Measurements from ENCODE around the gene PCDHGA2.

Gene PCDHGA2

GRCh38 chr5:141354900-141355469, 16.4 kb downstream of the PCDHGA2 start, which contains the start of gene PCDHGA4:
TSS of gene PCDHGA4 (plus strand) at chr5:141355021. CDS start at chr5:141355108, 87 bp downstream.
- no peak within 1 kb of the TSS for H3K4me3 ChIP-seq (ENCODE audit: insufficient read length, low read depth)
- DNase-seq (ENCODE audit: low read depth, low spot score) = no peak

GRCh38 chr5:141355641-141356040, 17.1 kb downstream of the PCDHGA2 start:
- no peak for DNase-seq (ENCODE audit: low read depth, low spot score)
- Histone ChIP-seq H3K27me3 (ENCODE audit: insufficient read depth, insufficient read length) (no peaks in the 10 kb centered on the region), H3K9ac (ENCODE audit: insufficient read length, low read depth) (no peak overlapping the region), H3K4me3 (ENCODE audit: insufficient read length, low read depth) (no peak overlapping the region), H3K4me1 (ENCODE audit: insufficient read depth, insufficient read length) (no peaks in the 10 kb centered on the region), H3K9me3 (ENCODE audit: insufficient read depth, low read length) (peaks cover 47% of the 10 kb centered on the region), H3K36me3 (ENCODE audit: insufficient read depth, insufficient read length, low read length) (no peaks in the 10 kb centered on the region)
- TF ChIP-seq ZNF274 (IDR thresholded peaks at IDR 0.05; ENCODE audit: low read depth, low read length) (no peak), SUZ12 (IDR thresholded peaks at IDR 0.05; ENCODE audit: extremely low read depth, insufficient read depth, insufficient read length) (no peak), YY1 (IDR thresholded peaks at IDR 0.05; ENCODE audit: insufficient read depth, insufficient read length) (no peak)

More at GRCh38 chr5:141354900-141355469, 16.4 kb downstream of the PCDHGA2 start, which contains the start of gene PCDHGA4:
- no peaks in the 10 kb centered on the region for H3K27me3 ChIP-seq (ENCODE audit: insufficient read depth, insufficient read length)
- TF ChIP-seq YY1 (IDR thresholded peaks at IDR 0.05; ENCODE audit: insufficient read depth, insufficient read length) (no peak), ZNF274 (IDR thresholded peaks at IDR 0.05; ENCODE audit: low read depth, low read length) (no peak), SUZ12 (IDR thresholded peaks at IDR 0.05; ENCODE audit: extremely low read depth, insufficient read depth, insufficient read length) (no peak)
- no peaks in the 10 kb centered on the region for H3K4me1 ChIP-seq (ENCODE audit: insufficient read depth, insufficient read length)
- H3K9ac ChIP-seq (ENCODE audit: insufficient read length, low read depth) = no peak within 1 kb of the TSS
- H3K9me3 ChIP-seq (ENCODE audit: insufficient read depth, low read length) = peaks cover 51% of the 10 kb centered on the region
- no peaks in the 10 kb centered on the region for H3K36me3 ChIP-seq (ENCODE audit: insufficient read depth, insufficient read length, low read length)

- Histone ChIP-seq H3K9ac (ENCODE audit: insufficient read length, low read depth) (no peak overlapping the region), H3K36me3 (ENCODE audit: insufficient read depth, insufficient read length, low read length) (no peaks in the 10 kb centered on the region), H3K4me3 (ENCODE audit: insufficient read length, low read depth) (no peak overlapping the region), H3K9me3 (ENCODE audit: insufficient read depth, low read length) (peaks cover 42% of the 10 kb centered on the region), H3K4me1 (ENCODE audit: insufficient read depth, insufficient read length) (no peaks in the 10 kb centered on the region), H3K27me3 (ENCODE audit: insufficient read depth, insufficient read length) (no peaks in the 10 kb centered on the region)
- no peak for TF ChIP-seq ZNF274 (IDR thresholded peaks at IDR 0.05; ENCODE audit: low read depth, low read length)
- DNase-seq (ENCODE audit: low read depth, low spot score) = no peak
Measured at GRCh38 chr5:141356133-141356532, 17.6 kb downstream of the PCDHGA2 start.

GRCh38 chr5:141356950-141357349, 18.4 kb downstream of the PCDHGA2 start:
- Histone ChIP-seq H3K9ac (ENCODE audit: insufficient read length, low read depth) (no peak overlapping the region), H3K9me3 (ENCODE audit: insufficient read depth, low read length) (peaks cover 37% of the 10 kb centered on the region), H3K36me3 (ENCODE audit: insufficient read depth, insufficient read length, low read length) (no peaks in the 10 kb centered on the region), H3K4me1 (ENCODE audit: insufficient read depth, insufficient read length) (no peaks in the 10 kb centered on the region), H3K27me3 (ENCODE audit: insufficient read depth, insufficient read length) (no peaks in the 10 kb centered on the region), H3K4me3 (ENCODE audit: insufficient read length, low read depth) (no peak overlapping the region)
- TF ChIP-seq SUZ12 (IDR thresholded peaks at IDR 0.05; ENCODE audit: extremely low read depth, insufficient read depth, insufficient read length) (no peak), YY1 (IDR thresholded peaks at IDR 0.05; ENCODE audit: insufficient read depth, insufficient read length) (no peak)
- DNase-seq (ENCODE audit: low read depth, low spot score) = no peak

DNA sequence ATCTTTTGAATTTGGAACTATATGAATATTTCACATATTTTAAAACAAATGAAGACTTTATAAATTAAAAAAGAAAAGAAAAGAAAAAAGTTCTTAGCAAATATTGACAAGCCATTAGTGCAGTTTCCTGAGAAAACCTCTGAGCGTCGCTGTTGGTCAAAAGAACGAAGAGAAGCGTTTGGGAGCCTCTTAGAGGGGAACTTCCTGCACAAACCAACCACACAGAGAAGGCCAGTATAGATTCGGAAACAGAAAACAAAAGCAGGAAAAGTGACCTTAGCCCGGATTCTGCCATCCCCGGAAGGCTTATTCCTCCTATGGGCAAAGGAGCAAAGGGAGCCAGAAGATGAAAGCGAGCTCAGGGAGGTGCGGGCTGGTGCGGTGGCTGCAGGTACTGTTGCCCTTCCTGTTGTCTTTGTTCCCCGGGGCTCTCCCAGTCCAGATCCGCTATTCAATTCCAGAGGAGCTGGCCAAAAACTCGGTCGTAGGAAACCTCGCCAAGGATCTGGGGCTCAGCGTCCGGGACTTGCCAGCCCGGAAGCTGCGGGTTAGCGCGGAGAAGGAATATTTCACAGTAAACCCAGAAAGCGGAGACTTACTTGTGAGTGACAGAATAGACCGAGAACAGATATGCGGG, 21.3 kb downstream of the PCDHGA2 start, which contains the start of gene PCDHGB2:
PCDHGB2 (plus strand) TSS at position 205 of the 637 bp plus-strand sequence; CDS start at position 347, 142 bp downstream.
- no peaks in the 10 kb centered on the region for H3K27me3 ChIP-seq (ENCODE audit: insufficient read depth, insufficient read length)
- peaks cover 44% of the 10 kb centered on the region for H3K9me3 ChIP-seq (ENCODE audit: insufficient read depth, low read length)
- DNase-seq (ENCODE audit: low read depth, low spot score) = no peak
- H3K36me3 ChIP-seq (ENCODE audit: insufficient read depth, insufficient read length, low read length) = no peaks in the 10 kb centered on the region
- H3K4me1 ChIP-seq (ENCODE audit: insufficient read depth, insufficient read length) = no peaks in the 10 kb centered on the region
- no peak within 1 kb of the TSS for H3K9ac ChIP-seq (ENCODE audit: insufficient read length, low read depth)
- no peak for TF ChIP-seq ZNF274 (IDR thresholded peaks at IDR 0.05; ENCODE audit: low read depth, low read length)
- TF ChIP-seq SUZ12 (IDR thresholded peaks at IDR 0.05; ENCODE audit: extremely low read depth, insufficient read depth, insufficient read length) = no peak
- TF ChIP-seq YY1 (IDR thresholded peaks at IDR 0.05; ENCODE audit: insufficient read depth, insufficient read length) = no peak
- no peak within 1 kb of the TSS for H3K4me3 ChIP-seq (ENCODE audit: insufficient read length, low read depth)

GRCh38 chr5:141360685-141361084, 22.1 kb downstream of the PCDHGA2 start:
- Histone ChIP-seq H3K9me3 (ENCODE audit: insufficient read depth, low read length) (peaks cover 45% of the 10 kb centered on the region), H3K27me3 (ENCODE audit: insufficient read depth, insufficient read length) (no peaks in the 10 kb centered on the region), H3K9ac (ENCODE audit: insufficient read length, low read depth) (no peak overlapping the region), H3K4me3 (ENCODE audit: insufficient read length, low read depth) (no peak overlapping the region), H3K4me1 (ENCODE audit: insufficient read depth, insufficient read length) (no peaks in the 10 kb centered on the region), H3K36me3 (ENCODE audit: insufficient read depth, insufficient read length, low read length) (no peaks in the 10 kb centered on the region)
- no peak for DNase-seq (ENCODE audit: low read depth, low spot score)
- TF ChIP-seq ZNF274 (IDR thresholded peaks at IDR 0.05; ENCODE audit: low read depth, low read length) (no peak), YY1 (IDR thresholded peaks at IDR 0.05; ENCODE audit: insufficient read depth, insufficient read length) (no peak), SUZ12 (IDR thresholded peaks at IDR 0.05; ENCODE audit: extremely low read depth, insufficient read depth, insufficient read length) (no peak)

- H3K9ac ChIP-seq (ENCODE audit: insufficient read length, low read depth) = no peak overlapping the region
- peaks cover 40% of the 10 kb centered on the region; the same call in 1 of the 2 replicates for H3K9me3 ChIP-seq (ENCODE audit: insufficient read depth, low read length)
- no peaks in the 10 kb centered on the region for H3K4me1 ChIP-seq (ENCODE audit: insufficient read depth, insufficient read length)
- DNase-seq (ENCODE audit: low read depth, low spot score) = no peak
- no peaks in the 10 kb centered on the region for H3K27me3 ChIP-seq (ENCODE audit: insufficient read depth, insufficient read length)
- H3K4me3 ChIP-seq (ENCODE audit: insufficient read length, low read depth) = no peak overlapping the region
- TF ChIP-seq YY1 (IDR thresholded peaks at IDR 0.05; ENCODE audit: insufficient read depth, insufficient read length) (no peak), SUZ12 (IDR thresholded peaks at IDR 0.05; ENCODE audit: extremely low read depth, insufficient read depth, insufficient read length) (no peak), ZNF274 (IDR thresholded peaks at IDR 0.05; ENCODE audit: low read depth, low read length) (no peak)
- H3K36me3 ChIP-seq (ENCODE audit: insufficient read depth, insufficient read length, low read length) = no peaks in the 10 kb centered on the region
Measured at GRCh38 chr5:141362719-141363118, 24.2 kb downstream of the PCDHGA2 start.

Data from NT2/D1 (cell line).